MM.1S (cell line): ENCODE results near the gene OR2H1.

Source experiments
- DNase-seq: peaks from one replicate; pipeline ENCODE4 v3.0.0-alpha.2; 2015
- H2AFZ ChIP-seq: fragments of 300-600 bp; sonication (generic); 2 replicates; pipeline ENCODE4 v1.6.0; 2016; ENCODE audit warnings: antibody characterized with exemption, low read length
- H3F3A ChIP-seq: fragments of 300-600 bp; sonication (generic); 2 replicates; pipeline ENCODE4 v1.6.1; 2016; ENCODE audit warnings: mild to moderate bottlenecking, antibody characterized with exemption, low read length, moderate library complexity, mixed read lengths; ENCODE audit not compliant: insufficient read depth
- H3K27ac ChIP-seq: fragments of 300-600 bp; sonication (generic); 2 replicates; pipeline ENCODE4 v1.5.1; 2016; ENCODE audit warnings: mild to moderate bottlenecking, low read length
- H3K27me3 ChIP-seq: fragments of 300-600 bp; sonication (generic); replicated peaks from 2 replicates; pipeline ENCODE4 v1.6.0; 2016; ENCODE audit warnings: low read length; ENCODE audit not compliant: insufficient read depth
- H3K36me3 ChIP-seq: fragments of 300-600 bp; sonication (generic); replicated peaks from 2 replicates; pipeline ENCODE4 v1.6.1; 2016; ENCODE audit warnings: mild to moderate bottlenecking, low read length, mixed read lengths; ENCODE audit not compliant: insufficient read depth
- H3K4me1 ChIP-seq: fragments of 300-600 bp; sonication (generic); 2 replicates; pipeline ENCODE4 v1.6.1; 2016; ENCODE audit warnings: low read length, mixed read lengths
- H3K4me2 ChIP-seq: fragments of 300-600 bp; sonication (generic); 2 replicates; pipeline ENCODE4 v1.6.0; 2016; ENCODE audit warnings: low read depth, low read length
- H3K4me3 ChIP-seq: fragments of 300-600 bp; sonication (generic); 2 replicates; pipeline ENCODE4 v1.5.1; 2016; ENCODE audit warnings: low read length, mixed read lengths
- H3K79me2 ChIP-seq: fragments of 300-600 bp; sonication (generic); 2 replicates; pipeline ENCODE4 v1.6.1; 2016; ENCODE audit warnings: mixed run types, low read length, mixed read lengths
- H3K9ac ChIP-seq: fragments of 300-600 bp; sonication (generic); 2 replicates; pipeline ENCODE4 v1.6.1; 2016; ENCODE audit warnings: low read length, mixed read lengths
- H3K9me2 ChIP-seq: fragments of 300-600 bp; sonication (generic); replicated peaks from 2 replicates; pipeline ENCODE4 v1.6.1; 2016; ENCODE audit warnings: mild to moderate bottlenecking, low read length, mixed read lengths; ENCODE audit not compliant: insufficient read depth
- H3K9me3 ChIP-seq: fragments of 300-600 bp; sonication (generic); replicated peaks from 2 replicates; pipeline ENCODE4 v1.6.1; 2016; ENCODE audit warnings: mild to moderate bottlenecking, low read length, mixed read lengths; ENCODE audit not compliant: insufficient read depth
- H4K20me1 ChIP-seq: fragments of 300-600 bp; sonication (generic); 2 replicates; pipeline ENCODE4 v1.6.1; 2016; ENCODE audit warnings: mild to moderate bottlenecking, low read length, moderate library complexity, mixed read lengths; ENCODE audit not compliant: insufficient read depth
- EZH2 ChIP-seq: fragments of 300-600 bp; sonication (generic); optimal IDR thresholded peaks from 2 replicates; pipeline ENCODE3; 2017; ENCODE audit warnings: low read depth, mild to moderate bottlenecking, antibody characterized with exemption, low read length, mixed read lengths
- EZH2phosphoT487 ChIP-seq: fragments of 300-600 bp; sonication (generic); IDR thresholded peaks from 2 replicates; pipeline ENCODE4 v1.6.1; 2018; ENCODE audit warnings: antibody characterized with exemption, low read length
- TF ChIP-seq, protein P1 (sequence below): fragments of 300-600 bp; sonication (generic); IDR thresholded peaks from 2 replicates; pipeline ENCODE4 v1.5.1; 2016; ENCODE audit warnings: antibody characterized with exemption, low read length, mixed read lengths

Gene OR2H1

GRCh38 chr6:29506446-29507067, 49.6 kb downstream of the OR2H1 start:
- H3K27me3 ChIP-seq, result no peaks in the 10 kb centered on the region
- no peak overlapping the region for H3K9ac ChIP-seq
- no peak overlapping the region for H3K27ac ChIP-seq
- no peaks in the 10 kb centered on the region for H3K9me3 ChIP-seq
- no peak overlapping the region for H3K4me3 ChIP-seq
- H3K36me3 ChIP-seq, result no peaks in the 10 kb centered on the region
- no peaks in the 10 kb centered on the region for H4K20me1 ChIP-seq
- peaks cover 9% of the 10 kb centered on the region for H3K4me1 ChIP-seq
- no peaks in the 10 kb centered on the region for H3F3A ChIP-seq
- no peak for TF ChIP-seq EZH2
- TF ChIP-seq EZH2phosphoT487, result no peak
- TF ChIP-seq, protein P1, sequence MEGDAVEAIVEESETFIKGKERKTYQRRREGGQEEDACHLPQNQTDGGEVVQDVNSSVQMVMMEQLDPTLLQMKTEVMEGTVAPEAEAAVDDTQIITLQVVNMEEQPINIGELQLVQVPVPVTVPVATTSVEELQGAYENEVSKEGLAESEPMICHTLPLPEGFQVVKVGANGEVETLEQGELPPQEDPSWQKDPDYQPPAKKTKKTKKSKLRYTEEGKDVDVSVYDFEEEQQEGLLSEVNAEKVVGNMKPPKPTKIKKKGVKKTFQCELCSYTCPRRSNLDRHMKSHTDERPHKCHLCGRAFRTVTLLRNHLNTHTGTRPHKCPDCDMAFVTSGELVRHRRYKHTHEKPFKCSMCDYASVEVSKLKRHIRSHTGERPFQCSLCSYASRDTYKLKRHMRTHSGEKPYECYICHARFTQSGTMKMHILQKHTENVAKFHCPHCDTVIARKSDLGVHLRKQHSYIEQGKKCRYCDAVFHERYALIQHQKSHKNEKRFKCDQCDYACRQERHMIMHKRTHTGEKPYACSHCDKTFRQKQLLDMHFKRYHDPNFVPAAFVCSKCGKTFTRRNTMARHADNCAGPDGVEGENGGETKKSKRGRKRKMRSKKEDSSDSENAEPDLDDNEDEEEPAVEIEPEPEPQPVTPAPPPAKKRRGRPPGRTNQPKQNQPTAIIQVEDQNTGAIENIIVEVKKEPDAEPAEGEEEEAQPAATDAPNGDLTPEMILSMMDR, result no peak
- no peaks in the 10 kb centered on the region for H3K79me2 ChIP-seq
- DNase-seq, result no peak
- H3K9me2 ChIP-seq, result no peaks in the 10 kb centered on the region
- no peak overlapping the region for H2AFZ ChIP-seq
- H3K4me2 ChIP-seq, result no peak overlapping the region

DNA sequence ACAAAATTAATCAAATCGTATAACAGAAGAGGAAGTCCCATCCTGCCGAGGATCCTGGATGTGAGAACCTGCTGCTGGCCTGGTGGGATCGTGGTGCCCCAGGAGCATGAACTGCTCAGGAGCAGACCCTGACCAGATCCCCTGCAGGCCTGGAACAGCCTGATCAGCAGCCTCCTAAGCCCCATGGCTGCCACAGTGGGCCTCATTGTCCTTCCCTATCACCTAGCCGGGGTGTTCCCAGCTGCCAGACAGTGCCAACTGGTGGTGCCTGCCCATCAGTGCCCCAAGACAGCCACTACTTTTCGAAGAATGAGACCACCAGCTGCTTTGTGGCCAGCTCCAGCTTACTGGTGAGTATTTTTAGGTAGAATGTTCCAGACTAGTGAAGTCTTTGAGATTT, 50.4 kb downstream of the OR2H1 start:
- Histone ChIP-seq H4K20me1 (no peaks in the 10 kb centered on the region), H3K4me2 (no peak overlapping the region), H2AFZ (no peak overlapping the region), H3K79me2 (no peaks in the 10 kb centered on the region), H3K9me2 (no peaks in the 10 kb centered on the region), H3K4me1 (peaks cover 9% of the 10 kb centered on the region), H3K36me3 (no peaks in the 10 kb centered on the region), H3K27me3 (no peaks in the 10 kb centered on the region), H3F3A (no peaks in the 10 kb centered on the region), H3K27ac (no peak overlapping the region), H3K4me3 (no peak overlapping the region), H3K9ac (no peak overlapping the region), H3K9me3 (no peaks in the 10 kb centered on the region)
- TF ChIP-seq EZH2, result no peak
- no peak for TF ChIP-seq EZH2phosphoT487
- TF ChIP-seq, protein P1, result no peak
- no peak for DNase-seq

DNA sequence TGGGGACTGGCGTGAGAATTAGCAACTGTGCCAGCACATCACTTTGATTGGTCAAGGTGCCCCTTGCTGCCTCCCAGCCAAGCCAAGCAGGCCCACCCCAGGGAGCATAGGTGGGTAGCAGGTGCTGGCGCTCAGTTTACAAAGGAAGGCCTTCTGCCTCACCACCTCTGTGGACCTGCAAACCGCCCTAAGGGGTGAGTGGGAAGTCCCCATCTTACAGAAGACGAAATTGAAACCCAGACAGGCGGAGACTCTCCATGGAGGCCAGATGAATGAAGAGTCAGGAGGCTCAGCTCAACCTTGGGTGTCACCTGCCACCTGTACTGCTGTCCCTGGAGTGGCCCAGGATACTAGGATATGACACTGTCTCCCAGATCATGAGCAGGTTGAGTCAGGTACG, 52.3 kb downstream of the OR2H1 start:
- H3K9me2 ChIP-seq, result no peaks in the 10 kb centered on the region
- TF ChIP-seq EZH2phosphoT487, result no peak
- TF ChIP-seq, protein P1, result no peak
- TF ChIP-seq EZH2, result no peak
- H3K79me2 ChIP-seq, result no peaks in the 10 kb centered on the region
- H3F3A ChIP-seq, result no peaks in the 10 kb centered on the region
- no peaks in the 10 kb centered on the region for H3K27me3 ChIP-seq
- peak; percentile 61 for DNase-seq
- H3K4me3 ChIP-seq, result no peak overlapping the region
- no peaks in the 10 kb centered on the region for H3K36me3 ChIP-seq
- H2AFZ ChIP-seq, result no peak overlapping the region
- H3K27ac ChIP-seq, result no peak overlapping the region
- H3K4me2 ChIP-seq, result no peak overlapping the region
- no peaks in the 10 kb centered on the region for H3K9me3 ChIP-seq
- H3K4me1 ChIP-seq, result peaks cover 9% of the 10 kb centered on the region
- no peaks in the 10 kb centered on the region for H4K20me1 ChIP-seq
- H3K9ac ChIP-seq, result no peak overlapping the region
